ENCODE measurements around the gene PIPOX. TPM values are rescaled to one million over a fixed set of nuclear protein-coding genes. Genes with fewer than 3 reads are reported as not detected.

Gene PIPOX
- polyA plus RNA-seq, 4 donors, result 2.9 to 35.4 (median 12.1) TPM

- Histone ChIP-seq H3K9me3 (ENCODE audit: control insufficient read depth in 2 of 2, insufficient read depth in 1 of 2, low read depth in 1 of 2, low read length in 1 of 2) (no peaks in the 10 kb centered on the region), H3K4me1 (ENCODE audit: control insufficient read depth in 3 of 3, insufficient read depth in 2 of 3, low read depth in 1 of 3, low read length in 2 of 3) (peaks cover 0 to 4% (median 0%) of the 10 kb centered on the region in 3 donors), H3K4me3 (ENCODE audit: low read depth in 1 of 3, low read length in 3 of 3) (no peak overlapping the region), H3K27ac (ENCODE audit: low read depth in 1 of 3, low read length in 2 of 3) (no peak overlapping the region), H3K27me3 (ENCODE audit: control insufficient read depth in 3 of 3, insufficient read depth in 3 of 3, low read length in 3 of 3) (peaks cover 0 to 3% (median 0%) of the 10 kb centered on the region in 3 donors), H3K36me3 (ENCODE audit: control insufficient read depth in 3 of 3, insufficient read depth in 2 of 3, low read depth in 1 of 3, low read length in 3 of 3) (peaks cover 0 to 13% (median 0%) of the 10 kb centered on the region in 3 donors)
- FAIRE-seq (no peak), DNase-seq (peak; percentile 52 to 58)
- 30 to 57% (median 48%) methylated on average over 19 of the region's 19 CpGs for WGBS, 3 donors
Observed at GRCh38 chr17:29069526-29070041, 26.6 kb downstream of the PIPOX start.

- H3K36me3 ChIP-seq (ENCODE audit: control insufficient read depth in 3 of 3, insufficient read depth in 2 of 3, low read depth in 1 of 3, low read length in 3 of 3), result peaks cover 0 to 18% (median 2%) of the 10 kb centered on the region in 3 donors
- FAIRE-seq, result no peak
- peaks cover 0 to 3% (median 0%) of the 10 kb centered on the region in 3 donors for H3K27me3 ChIP-seq (ENCODE audit: control insufficient read depth in 3 of 3, insufficient read depth in 3 of 3, low read length in 3 of 3)
- no peak overlapping the region for H3K4me3 ChIP-seq (ENCODE audit: low read depth in 1 of 3, low read length in 3 of 3)
- no peaks in the 10 kb centered on the region for H3K9me3 ChIP-seq (ENCODE audit: control insufficient read depth in 2 of 2, insufficient read depth in 1 of 2, low read depth in 1 of 2, low read length in 1 of 2)
- no peak overlapping the region for H3K27ac ChIP-seq (ENCODE audit: low read depth in 1 of 3, low read length in 2 of 3)
- 72 to 82% (median 78%) methylated on average over 10 of the region's 10 CpGs for WGBS, 3 donors
- DNase-seq, result no peak
- peaks cover 0 to 4% (median 0%) of the 10 kb centered on the region in 3 donors for H3K4me1 ChIP-seq (ENCODE audit: control insufficient read depth in 3 of 3, insufficient read depth in 2 of 3, low read depth in 1 of 3, low read length in 2 of 3)
Observed at GRCh38 chr17:29070308-29070707, 27.4 kb downstream of the PIPOX start.

GRCh38 chr17:29070781-29071180, 27.8 kb downstream of the PIPOX start:
- H3K4me3 ChIP-seq (ENCODE audit: low read depth in 1 of 3, low read length in 3 of 3), result no peak overlapping the region
- H3K4me1 ChIP-seq (ENCODE audit: control insufficient read depth in 3 of 3, insufficient read depth in 2 of 3, low read depth in 1 of 3, low read length in 2 of 3), result peaks cover 0 to 4% (median 0%) of the 10 kb centered on the region in 3 donors
- peaks cover 0 to 21% (median 2%) of the 10 kb centered on the region in 3 donors for H3K36me3 ChIP-seq (ENCODE audit: control insufficient read depth in 3 of 3, insufficient read depth in 2 of 3, low read depth in 1 of 3, low read length in 3 of 3)
- no peaks in the 10 kb centered on the region for H3K9me3 ChIP-seq (ENCODE audit: control insufficient read depth in 2 of 2, insufficient read depth in 1 of 2, low read depth in 1 of 2, low read length in 1 of 2)
- FAIRE-seq (no peak), DNase-seq (no peak)
- 47 to 73% (median 56%) methylated on average over 9 of the region's 9 CpGs for WGBS, 3 donors
- H3K27me3 ChIP-seq (ENCODE audit: control insufficient read depth in 3 of 3, insufficient read depth in 3 of 3, low read length in 3 of 3), result peaks cover 0 to 2% (median 0%) of the 10 kb centered on the region in 3 donors
- H3K27ac ChIP-seq (ENCODE audit: low read depth in 1 of 3, low read length in 2 of 3), result no peak overlapping the region

GRCh38 chr17:29071303-29071702, 28.4 kb downstream of the PIPOX start:
- FAIRE-seq (no peak), DNase-seq (no peak)
- 90 to 97% (median 93%) methylated on average over 1 of the region's 1 CpG for whole genome bisulfite sequencing, 3 donors
- H3K4me3 ChIP-seq (ENCODE audit: low read depth in 1 of 3, low read length in 3 of 3), result no peak overlapping the region
- H3K4me1 ChIP-seq (ENCODE audit: control insufficient read depth in 3 of 3, insufficient read depth in 2 of 3, low read depth in 1 of 3, low read length in 2 of 3), result peaks cover 0 to 4% (median 0%) of the 10 kb centered on the region in 3 donors
- H3K9me3 ChIP-seq (ENCODE audit: control insufficient read depth in 2 of 2, insufficient read depth in 1 of 2, low read depth in 1 of 2, low read length in 1 of 2), result no peaks in the 10 kb centered on the region
- no peak overlapping the region for H3K27ac ChIP-seq (ENCODE audit: low read depth in 1 of 3, low read length in 2 of 3)
- H3K27me3 ChIP-seq (ENCODE audit: control insufficient read depth in 3 of 3, insufficient read depth in 3 of 3, low read length in 3 of 3), result no peaks in the 10 kb centered on the region
- H3K36me3 ChIP-seq (ENCODE audit: control insufficient read depth in 3 of 3, insufficient read depth in 2 of 3, low read depth in 1 of 3, low read length in 3 of 3), result peaks cover 0 to 23% (median 2%) of the 10 kb centered on the region in 3 donors

GRCh38 chr17:29073045-29073444, 30.1 kb downstream of the PIPOX start:
- Histone ChIP-seq H3K27ac (ENCODE audit: low read depth in 1 of 3, low read length in 2 of 3) (no peak overlapping the region), H3K36me3 (ENCODE audit: control insufficient read depth in 3 of 3, insufficient read depth in 2 of 3, low read depth in 1 of 3, low read length in 3 of 3) (peaks cover 0 to 36% (median 2%) of the 10 kb centered on the region in 3 donors), H3K4me1 (ENCODE audit: control insufficient read depth in 3 of 3, insufficient read depth in 2 of 3, low read depth in 1 of 3, low read length in 2 of 3) (peaks cover 0 to 4% (median 0%) of the 10 kb centered on the region in 3 donors), H3K9me3 (ENCODE audit: control insufficient read depth in 2 of 2, insufficient read depth in 1 of 2, low read depth in 1 of 2, low read length in 1 of 2) (no peaks in the 10 kb centered on the region), H3K27me3 (ENCODE audit: control insufficient read depth in 3 of 3, insufficient read depth in 3 of 3, low read length in 3 of 3) (no peaks in the 10 kb centered on the region), H3K4me3 (ENCODE audit: low read depth in 1 of 3, low read length in 3 of 3) (no peak overlapping the region)
- 75 to 88% (median 82%) methylated on average over 2 of the region's 2 CpGs for WGBS, 3 donors
- FAIRE-seq (no peak), DNase-seq (no peak)

- H3K4me1 ChIP-seq (ENCODE audit: control insufficient read depth in 3 of 3, insufficient read depth in 2 of 3, low read depth in 1 of 3, low read length in 2 of 3), result peaks cover 0 to 4% (median 0%) of the 10 kb centered on the region in 3 donors
- H3K4me3 ChIP-seq (ENCODE audit: low read depth in 1 of 3, low read length in 3 of 3), result no peak overlapping the region
- 77% methylated on average over 4 of the region's 4 CpGs for WGBS, 3 donors
- H3K27ac ChIP-seq (ENCODE audit: low read depth in 1 of 3, low read length in 2 of 3), result no peak overlapping the region
- DNase-seq (no peak), FAIRE-seq (no peak)
- no peaks in the 10 kb centered on the region for H3K9me3 ChIP-seq (ENCODE audit: control insufficient read depth in 2 of 2, insufficient read depth in 1 of 2, low read depth in 1 of 2, low read length in 1 of 2)
- H3K36me3 ChIP-seq (ENCODE audit: control insufficient read depth in 3 of 3, insufficient read depth in 2 of 3, low read depth in 1 of 3, low read length in 3 of 3), result peaks cover 3 to 40% (median 5%) of the 10 kb centered on the region in 3 donors
- H3K27me3 ChIP-seq (ENCODE audit: control insufficient read depth in 3 of 3, insufficient read depth in 3 of 3, low read length in 3 of 3), result no peaks in the 10 kb centered on the region
Observed at GRCh38 chr17:29073520-29073919, 30.6 kb downstream of the PIPOX start.

- Histone ChIP-seq H3K9me3 (ENCODE audit: control insufficient read depth in 2 of 2, insufficient read depth in 1 of 2, low read depth in 1 of 2, low read length in 1 of 2) (no peaks in the 10 kb centered on the region), H3K36me3 (ENCODE audit: control insufficient read depth in 3 of 3, insufficient read depth in 2 of 3, low read depth in 1 of 3, low read length in 3 of 3) (peaks cover 3 to 50% (median 5%) of the 10 kb centered on the region in 3 donors), H3K27me3 (ENCODE audit: control insufficient read depth in 3 of 3, insufficient read depth in 3 of 3, low read length in 3 of 3) (no peaks in the 10 kb centered on the region), H3K4me3 (ENCODE audit: low read depth in 1 of 3, low read length in 3 of 3) (no peak overlapping the region), H3K4me1 (ENCODE audit: control insufficient read depth in 3 of 3, insufficient read depth in 2 of 3, low read depth in 1 of 3, low read length in 2 of 3) (peaks cover 0 to 4% (median 0%) of the 10 kb centered on the region in 3 donors), H3K27ac (ENCODE audit: low read depth in 1 of 3, low read length in 2 of 3) (no peak overlapping the region)
- 86 to 88% (median 87%) methylated on average over 12 of the region's 12 CpGs for whole genome bisulfite sequencing, 3 donors
- DNase-seq (no peak), FAIRE-seq (no peak)
Observed at GRCh38 chr17:29074488-29074887, 31.5 kb downstream of the PIPOX start.

GRCh38 chr17:29076087-29076486, 33.1 kb downstream of the PIPOX start:
- no peak for FAIRE-seq
- Histone ChIP-seq H3K4me3 (ENCODE audit: low read depth in 1 of 3, low read length in 3 of 3) (no peak overlapping the region), H3K4me1 (ENCODE audit: control insufficient read depth in 3 of 3, insufficient read depth in 2 of 3, low read depth in 1 of 3, low read length in 2 of 3) (no peaks in the 10 kb centered on the region), H3K27ac (ENCODE audit: low read depth in 1 of 3, low read length in 2 of 3) (no peak overlapping the region), H3K27me3 (ENCODE audit: control insufficient read depth in 3 of 3, insufficient read depth in 3 of 3, low read length in 3 of 3) (no peaks in the 10 kb centered on the region), H3K9me3 (ENCODE audit: control insufficient read depth in 2 of 2, insufficient read depth in 1 of 2, low read depth in 1 of 2, low read length in 1 of 2) (no peaks in the 10 kb centered on the region), H3K36me3 (ENCODE audit: control insufficient read depth in 3 of 3, insufficient read depth in 2 of 3, low read depth in 1 of 3, low read length in 3 of 3) (peaks cover 9 to 64% (median 9%) of the 10 kb centered on the region in 3 donors)
- WGBS, 3 donors, result 77 to 90% (median 82%) methylated on average over 6 of the region's 6 CpGs
- no peak for DNase-seq

GRCh38 chr17:29076722-29077121, 33.8 kb downstream of the PIPOX start:
- Histone ChIP-seq H3K36me3 (ENCODE audit: control insufficient read depth in 3 of 3, insufficient read depth in 2 of 3, low read depth in 1 of 3, low read length in 3 of 3) (peaks cover 9 to 70% (median 14%) of the 10 kb centered on the region in 3 donors), H3K9me3 (ENCODE audit: control insufficient read depth in 2 of 2, insufficient read depth in 1 of 2, low read depth in 1 of 2, low read length in 1 of 2) (no peaks in the 10 kb centered on the region), H3K4me1 (ENCODE audit: control insufficient read depth in 3 of 3, insufficient read depth in 2 of 3, low read depth in 1 of 3, low read length in 2 of 3) (no peaks in the 10 kb centered on the region), H3K4me3 (ENCODE audit: low read depth in 1 of 3, low read length in 3 of 3) (no peak overlapping the region), H3K27ac (ENCODE audit: low read depth in 1 of 3, low read length in 2 of 3) (no peak overlapping the region), H3K27me3 (ENCODE audit: control insufficient read depth in 3 of 3, insufficient read depth in 3 of 3, low read length in 3 of 3) (no peaks in the 10 kb centered on the region)
- FAIRE-seq, result no peak
- DNase-seq, result no peak
- WGBS, 3 donors, result 79 to 89% (median 87%) methylated on average over 7 of the region's 7 CpGs

Measured in small intestine (tissue), 7 donors.